Activated CD8-positive, alpha-beta memory T cell treated with anti-CD3 and anti-CD28 coated beads for 1 hour (primary cell): ENCODE data around the gene CDT1.

Experiments used
- DNase-seq, 2 donors: peaks; one replicate each; pipeline ENCODE4 v3.0.0-alpha.2; 2020; ENCODE audit warnings: low read depth in 1 of 2; ENCODE audit errors: extremely low read depth in 1 of 2

CDT1 gene

DNA sequence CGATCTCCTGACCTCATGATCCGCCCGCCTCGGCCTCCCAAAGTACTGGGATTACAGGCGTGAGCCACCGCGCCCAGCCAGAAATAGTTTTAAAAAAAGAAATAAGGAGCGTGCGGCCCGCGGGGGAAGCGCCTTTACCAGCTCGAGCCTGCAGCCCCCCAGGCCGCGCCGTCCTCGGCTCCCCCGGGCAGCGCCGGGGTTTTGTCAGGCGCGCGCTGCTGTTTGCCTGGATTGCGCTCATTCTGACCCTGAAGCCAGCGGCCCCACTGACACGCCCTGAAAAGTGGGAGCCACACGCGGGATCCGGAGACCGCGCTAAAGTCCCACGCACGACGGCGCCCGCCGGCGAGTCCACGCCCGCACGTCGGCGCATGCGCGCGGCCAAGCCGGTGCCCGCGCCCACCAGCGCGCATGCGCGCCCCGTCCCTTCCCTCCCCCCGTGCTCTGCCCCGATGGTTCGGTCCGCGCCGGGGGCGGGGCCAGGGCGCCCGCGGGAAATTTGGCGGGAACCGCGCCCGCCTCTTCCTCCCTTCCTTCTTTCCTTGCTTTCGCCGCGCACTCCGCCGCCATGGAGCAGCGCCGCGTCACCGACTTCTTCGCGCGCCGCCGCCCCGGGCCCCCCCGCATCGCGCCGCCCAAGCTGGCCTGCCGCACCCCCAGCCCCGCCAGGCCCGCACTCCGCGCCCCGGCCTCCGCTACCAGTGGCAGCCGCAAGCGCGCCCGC lies at the start of gene CDT1:
TSS of gene CDT1 (plus strand) at position 526 of the 724 bp plus-strand sequence. CDS start at position 569, 43 bp downstream.
- peak; percentile 49 to 79 for DNase-seq

DNA sequence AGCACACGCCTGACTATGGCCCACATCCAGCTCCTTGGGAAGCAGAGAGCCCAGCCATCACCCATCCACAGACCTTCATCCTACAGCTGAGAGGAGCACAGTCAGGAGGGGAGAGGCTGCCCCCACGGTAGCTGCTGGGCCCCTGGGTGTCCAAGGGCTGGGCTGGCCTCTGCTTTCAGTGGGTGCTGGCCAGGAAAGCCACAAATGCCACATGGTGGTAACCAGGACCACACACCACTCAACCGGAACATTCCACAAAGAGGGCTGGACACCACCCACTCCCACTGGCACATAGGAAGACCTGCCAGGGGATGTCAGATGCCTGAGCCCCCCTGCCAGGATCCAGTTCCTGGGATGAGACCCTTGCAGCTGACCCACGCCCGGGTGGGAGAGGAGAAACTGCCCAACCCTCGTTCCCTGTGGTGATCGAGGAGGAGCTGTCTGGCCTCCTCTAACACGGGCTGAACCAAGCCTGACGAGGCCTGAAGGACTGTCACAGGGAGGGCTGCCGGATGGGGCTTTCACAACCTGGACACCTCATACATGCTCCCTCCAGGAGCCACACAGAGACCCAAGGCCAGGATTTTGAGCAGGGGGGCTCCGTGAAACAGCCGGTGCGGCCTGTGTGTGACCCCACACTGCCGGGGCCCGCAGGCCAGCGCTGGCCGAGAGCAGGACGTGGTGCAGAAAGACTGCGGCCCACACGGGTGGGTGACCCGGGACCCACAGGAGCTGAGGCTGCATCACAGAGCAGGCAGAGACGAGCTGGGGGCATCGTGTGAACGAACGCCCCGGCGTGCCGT lies 49.3 kb upstream of the CDT1 start:
- DNase-seq = no peak

DNA sequence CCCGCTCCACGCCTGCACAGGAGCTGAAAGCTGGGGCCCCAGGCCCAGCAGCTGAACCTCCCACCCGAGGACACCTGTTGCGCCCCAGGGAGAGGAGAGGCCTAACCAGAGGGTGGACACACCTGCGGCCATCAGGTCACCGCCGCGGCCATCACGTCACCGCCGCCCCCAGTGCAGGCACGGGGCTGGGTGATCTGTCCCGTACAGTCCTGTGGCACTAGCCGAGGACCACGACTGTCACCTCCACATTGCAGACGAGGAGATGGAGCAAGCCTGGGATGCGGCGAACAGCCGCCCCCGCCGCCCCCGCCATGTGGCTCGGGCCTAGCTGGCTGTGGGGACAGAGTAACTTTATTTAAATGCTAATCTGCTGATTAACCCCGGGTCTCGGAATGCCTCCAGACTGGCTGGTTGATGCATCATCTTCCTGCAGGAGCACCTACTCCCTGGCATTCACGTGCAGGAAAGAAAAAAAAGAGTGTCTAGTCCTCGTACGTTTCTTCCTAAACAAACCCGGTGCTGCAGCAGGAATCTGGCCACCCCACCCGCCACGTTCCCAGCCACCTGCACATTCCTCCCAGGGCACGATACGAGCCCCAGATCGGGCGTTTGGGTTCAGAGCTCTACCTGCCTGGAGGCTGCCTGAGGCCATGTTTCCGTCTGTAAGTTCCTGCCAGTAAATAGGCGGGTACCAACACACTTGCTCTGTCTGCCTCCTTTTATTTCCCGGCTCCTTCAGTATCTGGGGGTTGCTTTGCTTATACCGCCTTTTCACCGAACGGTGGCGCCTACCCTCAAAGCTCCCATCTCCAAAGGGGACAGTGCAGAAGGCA lies 48.5 kb upstream of the CDT1 start:
- DNase-seq = no peak

DNA sequence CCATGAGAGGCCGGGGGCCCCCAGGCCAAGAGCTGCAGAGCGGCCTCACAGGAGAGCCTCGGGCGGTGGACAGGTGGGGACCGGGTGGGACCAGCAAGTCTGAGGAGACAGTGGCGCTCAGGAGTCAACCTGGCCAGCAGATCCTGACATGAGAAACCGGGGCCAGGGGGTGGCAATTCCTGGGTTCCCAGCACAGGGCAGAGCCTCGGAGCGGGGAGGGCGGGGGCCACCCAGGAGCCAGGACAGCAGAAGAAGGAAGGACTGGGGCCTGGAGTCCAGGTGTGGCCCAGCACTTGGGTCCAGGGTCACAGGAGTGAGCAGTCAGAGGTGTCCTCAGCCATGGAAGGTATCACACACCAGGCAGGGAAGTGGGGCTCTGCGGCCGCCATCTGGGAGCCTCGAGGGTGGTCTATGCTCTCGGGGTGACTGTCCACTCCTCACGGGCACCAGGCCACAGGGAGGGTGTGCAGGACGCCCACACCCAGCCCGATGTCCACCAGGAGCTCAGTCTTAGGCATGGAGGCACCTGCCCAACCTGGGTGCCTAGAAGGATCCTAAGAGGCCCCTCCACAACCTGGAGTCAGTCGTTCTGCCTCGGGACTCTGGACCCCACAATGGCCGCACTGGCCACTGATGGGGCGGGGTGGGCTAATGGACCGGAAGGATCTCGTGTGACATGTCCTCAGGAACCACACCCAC lies 47.7 kb upstream of the CDT1 start:
- DNase-seq = no peak

DNA sequence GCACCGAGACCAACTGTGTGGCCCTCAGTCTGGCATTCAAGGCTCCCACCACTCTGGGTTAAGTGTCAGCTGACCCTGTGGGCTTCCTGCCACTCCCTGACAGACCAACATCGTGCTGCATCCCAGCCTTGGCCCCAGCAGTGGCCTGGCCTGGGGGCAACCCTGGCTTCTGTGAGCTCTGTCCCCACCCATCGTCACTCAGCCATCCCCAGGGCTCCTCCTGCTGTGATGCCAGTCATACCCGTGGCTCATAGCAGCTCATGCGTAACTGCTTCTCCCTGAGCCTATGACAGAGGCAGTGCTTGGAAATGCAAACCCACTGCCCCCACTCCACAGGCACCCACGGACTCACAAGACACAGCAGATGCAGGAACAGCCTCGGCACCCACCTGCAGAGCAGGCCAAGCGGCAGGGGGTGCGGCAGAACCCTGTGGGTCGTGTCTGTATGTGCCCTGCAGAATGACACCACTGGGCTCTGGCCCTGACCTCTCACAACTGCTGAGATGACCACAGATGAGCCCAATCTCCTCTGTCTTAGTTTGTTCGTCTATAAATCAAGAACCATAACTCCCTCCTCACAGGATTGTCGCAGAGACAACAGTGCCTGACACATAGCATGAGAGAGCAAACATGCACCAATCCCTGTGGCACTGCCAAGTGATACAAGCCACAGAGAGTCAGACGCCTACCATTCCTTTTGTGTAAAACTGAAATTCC lies 45.2 kb upstream of the CDT1 start:
- no peak for DNase-seq

DNA sequence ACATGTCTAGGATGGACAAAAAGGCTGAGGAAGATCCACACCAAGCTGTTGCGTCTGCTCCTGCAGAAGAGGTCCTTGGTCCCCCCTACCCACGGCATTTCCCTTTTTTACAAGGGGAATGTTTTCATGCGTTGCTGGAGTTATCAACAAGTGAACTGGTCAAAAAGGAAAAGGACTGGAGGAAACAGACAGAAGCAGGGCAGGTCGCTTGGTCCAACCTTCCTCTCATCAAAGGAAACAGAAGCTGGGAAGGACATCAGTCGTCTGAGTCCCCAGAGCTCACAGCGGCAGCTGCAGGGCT lies 44.7 kb upstream of the CDT1 start:
- no peak for DNase-seq

GRCh38 chr16:88759245-88759975 lies 44.2 kb upstream of the CDT1 start:
- no peak for DNase-seq

DNA sequence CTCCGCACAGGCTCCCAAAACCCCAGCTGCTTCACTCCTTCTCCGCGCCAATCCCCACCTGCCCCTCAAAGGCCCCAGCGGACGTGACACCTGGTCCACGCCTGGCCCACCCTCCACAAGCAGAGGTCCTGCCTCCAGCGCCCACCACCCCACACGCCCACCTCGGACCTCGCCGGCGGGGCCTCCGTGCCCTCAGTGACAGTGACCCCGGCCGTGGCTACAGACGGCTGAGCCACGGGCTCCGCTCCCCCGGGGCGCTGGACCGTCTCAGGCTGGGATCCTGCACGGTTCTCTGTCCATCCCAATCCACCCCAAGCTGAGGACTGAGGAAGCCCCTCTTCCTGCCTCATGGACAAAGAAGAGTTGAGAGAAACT lies 43.6 kb upstream of the CDT1 start:
- DNase-seq = no peak

DNA sequence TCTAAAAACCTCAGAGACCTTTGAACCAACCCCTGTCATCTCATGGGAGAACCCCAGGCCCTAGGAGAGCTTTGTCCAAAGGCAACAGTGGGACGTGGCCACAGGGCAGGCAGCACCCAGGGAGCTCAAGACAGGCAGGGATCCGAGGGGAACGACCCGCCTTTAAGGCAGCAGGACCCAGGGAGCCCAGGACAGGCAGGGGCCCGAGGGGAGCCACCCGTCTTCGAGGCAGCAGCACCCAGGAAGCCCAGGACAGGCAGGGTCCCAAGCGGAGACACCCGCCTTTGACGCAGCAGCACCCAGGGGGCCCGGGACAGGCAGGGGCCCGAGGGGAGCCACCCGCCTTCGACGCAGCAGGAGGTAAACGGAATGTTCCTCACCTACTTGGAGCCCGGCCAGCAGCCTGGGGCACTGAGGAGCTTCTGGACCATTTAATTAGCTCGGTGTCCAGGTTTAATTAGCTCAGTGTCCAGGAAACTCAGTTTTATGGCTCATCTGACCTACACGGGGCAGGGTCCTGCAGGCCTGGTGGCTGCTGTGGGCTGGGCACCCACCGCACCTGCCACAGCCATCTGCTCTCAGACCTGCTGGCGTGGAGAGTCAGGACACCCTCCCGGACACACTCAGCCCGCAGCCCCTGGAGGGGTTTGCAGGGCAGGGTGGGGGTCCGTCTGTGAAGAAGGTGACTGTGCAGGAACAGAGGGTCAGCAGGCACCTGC lies 43.0 kb upstream of the CDT1 start:
- DNase-seq = no peak

DNA sequence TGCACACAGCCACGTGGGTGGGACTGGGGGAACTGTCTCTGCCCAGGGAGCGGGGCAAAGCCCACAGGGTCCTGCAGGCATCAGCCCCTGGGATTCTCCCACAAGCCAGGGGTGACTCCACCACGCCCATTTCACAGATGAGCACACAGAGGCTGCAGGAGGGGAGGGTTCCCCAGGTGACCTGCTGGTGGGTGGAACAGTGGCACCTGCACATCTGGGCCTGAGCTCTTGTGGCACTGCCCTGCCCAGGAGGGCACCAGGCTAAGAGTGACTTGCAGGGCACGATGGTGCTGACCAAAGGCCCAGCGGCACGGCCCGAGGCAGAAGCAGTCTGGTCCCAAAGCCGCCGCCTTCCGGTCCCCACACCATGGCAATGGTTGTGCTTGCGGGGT lies 42.5 kb upstream of the CDT1 start:
- no peak for DNase-seq

- DNase-seq = no peak
Measured at GRCh38 chr16:88761830-88762229, 41.8 kb upstream of the CDT1 start.

DNA sequence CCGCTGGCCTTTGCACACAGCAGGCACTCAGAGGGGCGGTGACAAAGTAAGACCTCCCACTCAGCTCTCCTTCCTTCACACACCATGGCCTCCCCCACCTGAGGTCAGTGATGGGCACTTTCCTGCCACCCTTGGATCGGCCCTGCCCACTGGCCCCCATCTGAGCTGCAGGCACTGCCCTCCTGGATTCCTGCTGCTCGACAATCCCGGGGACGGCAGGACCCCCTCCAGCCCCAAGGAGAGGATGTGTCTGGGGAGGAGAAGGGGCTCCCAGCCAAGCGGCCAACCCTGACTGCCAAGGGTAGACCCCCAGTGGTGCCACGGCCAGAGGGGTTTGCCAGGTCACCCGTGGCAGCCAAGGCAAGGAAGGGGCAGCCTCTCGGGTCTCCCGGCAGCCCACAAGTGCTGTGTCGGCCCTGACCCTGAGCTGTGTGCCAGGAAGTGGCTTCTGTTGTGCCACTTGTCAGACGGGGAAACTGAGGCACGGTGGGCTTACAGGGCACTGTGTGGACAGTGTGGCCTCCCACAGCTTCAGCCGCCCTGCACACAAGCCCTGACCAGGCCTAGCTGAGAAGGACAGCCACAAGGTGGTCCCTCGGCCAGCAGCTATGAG lies 41.2 kb upstream of the CDT1 start:
- no peak for DNase-seq

DNA sequence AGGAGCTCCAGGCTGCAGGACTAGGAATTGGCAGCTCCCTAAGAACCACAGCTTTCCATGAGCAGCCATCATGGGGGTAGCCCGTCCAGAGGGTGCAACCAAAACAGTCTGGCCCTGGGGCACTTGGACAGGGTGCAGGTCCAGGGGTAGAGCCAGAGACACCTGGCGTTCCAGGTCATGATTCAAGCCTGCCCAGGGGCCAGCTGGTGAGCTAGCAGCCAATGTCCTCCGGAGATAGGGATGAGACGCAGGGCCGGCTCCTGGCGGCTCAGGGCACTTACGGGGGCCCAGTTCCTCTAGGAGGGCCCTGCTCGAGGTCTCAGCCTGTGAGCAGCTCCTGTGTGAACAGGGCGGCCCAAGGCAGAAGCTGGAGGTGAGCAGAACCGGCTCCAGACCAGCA lies 40.6 kb upstream of the CDT1 start:
- no peak for DNase-seq

DNA sequence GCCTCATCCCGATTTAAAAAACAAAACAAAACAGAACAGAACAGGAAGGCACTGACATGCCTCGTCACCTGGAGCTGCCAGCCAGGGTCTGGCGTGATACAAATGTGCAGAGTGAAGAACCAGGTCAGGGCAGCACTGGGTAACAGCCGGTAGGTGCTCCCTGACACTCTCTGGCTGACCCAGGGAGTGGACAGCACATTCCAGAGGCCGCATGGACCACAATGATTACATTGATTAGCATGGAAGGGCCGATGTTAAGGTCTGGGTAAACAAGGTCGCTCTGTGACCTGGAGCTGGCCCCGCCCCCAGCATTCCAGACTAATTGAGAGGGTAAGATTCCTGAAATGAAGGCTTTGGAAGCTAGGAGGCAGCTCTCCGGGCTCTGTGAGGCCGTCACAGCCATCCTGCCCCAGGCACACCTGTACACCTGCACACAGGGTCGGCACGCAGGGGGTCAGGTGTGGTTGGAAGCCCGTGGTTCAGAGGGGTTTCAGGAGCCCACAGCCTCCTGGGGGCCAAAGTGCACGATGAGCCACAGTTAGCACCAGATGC lies 40.0 kb upstream of the CDT1 start:
- DNase-seq = no peak

DNA sequence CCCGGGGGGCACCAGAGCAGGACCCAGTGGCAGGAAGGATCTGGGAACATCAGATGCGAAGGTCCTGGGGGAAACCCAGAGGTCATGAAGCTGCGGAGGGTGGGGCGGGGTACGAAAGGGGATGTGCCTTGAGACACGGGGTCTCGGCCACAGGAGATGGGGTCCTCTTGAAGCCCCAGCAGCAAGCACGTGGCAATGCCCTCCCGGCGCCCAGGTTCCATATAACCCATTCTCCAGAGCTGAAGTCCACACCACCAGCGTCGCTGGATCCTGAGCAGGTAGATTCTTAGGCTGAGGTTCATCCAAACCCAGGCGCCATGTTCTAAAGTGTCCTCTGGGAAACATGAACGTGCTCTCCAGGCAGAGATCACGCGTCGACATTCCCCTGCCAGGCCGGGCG lies 39.5 kb upstream of the CDT1 start:
- DNase-seq = no peak

- no peak for DNase-seq
Measured at GRCh38 chr16:88764913-88765349, 38.7 kb upstream of the CDT1 start.

DNA sequence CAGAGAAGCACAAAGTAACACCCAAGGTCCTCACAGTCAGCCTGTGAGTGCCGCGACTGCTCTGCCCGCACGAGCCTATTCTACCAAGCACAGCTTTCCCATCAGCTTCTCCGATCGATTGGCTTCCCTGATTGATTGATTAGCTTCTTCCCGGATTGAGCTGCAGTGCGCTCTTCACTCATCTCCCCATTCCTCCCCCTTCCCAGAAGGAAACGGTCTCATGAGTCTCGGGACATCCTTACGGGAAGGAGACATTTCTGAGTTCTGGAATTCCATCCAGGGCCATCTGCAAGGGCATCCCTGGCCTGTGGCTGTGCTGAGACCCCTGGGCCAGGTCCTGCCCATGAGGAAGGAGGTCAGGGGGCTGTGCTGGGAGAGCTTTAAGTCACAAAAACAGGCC lies 36.6 kb upstream of the CDT1 start:
- DNase-seq = no peak

DNA sequence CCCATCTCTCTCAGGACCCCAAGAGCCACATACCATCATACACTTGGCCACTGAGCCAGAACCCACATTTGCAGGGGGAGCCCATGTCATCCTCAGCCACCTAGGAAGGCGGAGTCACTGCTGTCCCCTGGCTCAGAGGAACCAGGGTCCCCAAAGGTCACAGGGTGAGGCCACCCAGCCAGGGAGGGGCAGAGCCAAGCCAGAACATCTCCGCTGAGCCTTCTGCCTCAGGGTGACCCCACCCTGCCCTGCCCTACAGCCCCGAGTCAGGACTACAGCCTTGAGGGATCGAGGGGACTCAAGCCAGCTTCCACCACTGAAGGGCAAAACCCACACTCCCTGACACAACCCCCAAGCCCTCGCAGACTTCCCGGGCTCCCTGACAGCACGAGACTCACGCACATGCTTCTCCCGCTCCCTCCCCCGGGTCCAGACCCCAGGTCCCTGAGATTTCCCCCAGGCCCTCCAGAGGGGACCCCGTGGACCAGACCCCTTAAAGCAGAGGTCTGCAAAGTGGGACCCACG lies 36.0 kb upstream of the CDT1 start:
- DNase-seq = no peak
